Adrenal gland (tissue), 5 donors: ENCODE results near the gene SLC19A1.

Experiments used
- POLR2A ChIP-seq, 2 donors: fragments of 450-650 bp; IDR thresholded peaks; one replicate each; pipeline ENCODE4 v1.6.1; 2017; ENCODE audit warnings: antibody characterized with exemption in 2 of 2, mild to moderate bottlenecking in 2 of 2, moderate library complexity in 1 of 2
- TF ChIP-seq, protein P1 (sequence below), 6 experiments: fragments of 450-650 bp in 4 of 6; fragments of 200-600 bp in 2 of 6; sonication (generic) in 1 of 6; IDR thresholded peaks; 1 replicate in 5 of 6; 2 replicates in 1 of 6; pipeline versions ENCODE4 v1.5.1 to v1.8.0; 2016 to 2021; ENCODE audit warnings: antibody characterized with exemption in 6 of 6, mild to moderate bottlenecking in 2 of 6, moderate library complexity in 1 of 6
- donor health status: DM: no; HTN: no; CAD: no.

DNA sequence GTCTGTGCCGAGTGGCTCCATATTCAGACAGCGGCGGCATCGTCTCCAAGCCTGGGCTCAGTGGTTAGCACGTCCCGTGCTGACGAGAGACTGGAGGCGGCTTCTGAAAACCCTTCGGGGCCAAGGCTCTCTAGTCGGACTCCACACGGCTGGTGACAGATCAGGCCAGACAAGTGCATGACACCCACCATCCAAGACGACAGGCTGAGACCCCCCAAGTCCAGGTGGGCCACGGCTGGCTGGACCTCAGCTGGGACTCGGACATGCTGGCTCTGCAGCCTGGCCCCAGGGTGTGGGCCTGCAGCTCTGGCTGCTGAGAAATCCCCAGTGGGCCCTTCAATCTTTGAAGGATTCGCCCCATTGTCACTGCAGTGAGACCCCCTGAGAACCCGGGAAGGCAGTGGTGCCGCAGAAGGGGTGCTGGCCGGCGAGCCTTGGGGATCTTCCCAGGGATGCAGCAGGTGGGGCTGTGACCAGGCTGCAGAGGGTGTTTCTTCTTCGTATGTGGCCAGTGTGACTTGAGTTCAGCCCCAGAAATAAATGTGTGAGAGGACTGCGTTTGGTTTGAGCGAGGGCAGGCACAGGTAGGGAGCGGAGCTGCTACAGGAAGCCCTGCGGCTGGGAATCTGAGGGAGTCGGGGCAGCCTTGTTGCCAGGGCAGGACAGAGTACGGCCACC, 15.9 kb upstream of the SLC19A1 start:
- TF ChIP-seq, protein P1, sequence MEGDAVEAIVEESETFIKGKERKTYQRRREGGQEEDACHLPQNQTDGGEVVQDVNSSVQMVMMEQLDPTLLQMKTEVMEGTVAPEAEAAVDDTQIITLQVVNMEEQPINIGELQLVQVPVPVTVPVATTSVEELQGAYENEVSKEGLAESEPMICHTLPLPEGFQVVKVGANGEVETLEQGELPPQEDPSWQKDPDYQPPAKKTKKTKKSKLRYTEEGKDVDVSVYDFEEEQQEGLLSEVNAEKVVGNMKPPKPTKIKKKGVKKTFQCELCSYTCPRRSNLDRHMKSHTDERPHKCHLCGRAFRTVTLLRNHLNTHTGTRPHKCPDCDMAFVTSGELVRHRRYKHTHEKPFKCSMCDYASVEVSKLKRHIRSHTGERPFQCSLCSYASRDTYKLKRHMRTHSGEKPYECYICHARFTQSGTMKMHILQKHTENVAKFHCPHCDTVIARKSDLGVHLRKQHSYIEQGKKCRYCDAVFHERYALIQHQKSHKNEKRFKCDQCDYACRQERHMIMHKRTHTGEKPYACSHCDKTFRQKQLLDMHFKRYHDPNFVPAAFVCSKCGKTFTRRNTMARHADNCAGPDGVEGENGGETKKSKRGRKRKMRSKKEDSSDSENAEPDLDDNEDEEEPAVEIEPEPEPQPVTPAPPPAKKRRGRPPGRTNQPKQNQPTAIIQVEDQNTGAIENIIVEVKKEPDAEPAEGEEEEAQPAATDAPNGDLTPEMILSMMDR (IDR thresholded peaks at IDR 0.05) = no peak
- no peak for TF ChIP-seq POLR2A (IDR thresholded peaks at IDR 0.05)
